Fibroblast of the conjunctiva (primary cell): Measurements from ENCODE around the gene SLC66A3.

Experiments used
- DNase-seq: peaks from one replicate; pipeline ENCODE4 v3.0.0-alpha.2; 2010; ENCODE audit warnings: low read depth

The SLC66A3 gene

DNA sequence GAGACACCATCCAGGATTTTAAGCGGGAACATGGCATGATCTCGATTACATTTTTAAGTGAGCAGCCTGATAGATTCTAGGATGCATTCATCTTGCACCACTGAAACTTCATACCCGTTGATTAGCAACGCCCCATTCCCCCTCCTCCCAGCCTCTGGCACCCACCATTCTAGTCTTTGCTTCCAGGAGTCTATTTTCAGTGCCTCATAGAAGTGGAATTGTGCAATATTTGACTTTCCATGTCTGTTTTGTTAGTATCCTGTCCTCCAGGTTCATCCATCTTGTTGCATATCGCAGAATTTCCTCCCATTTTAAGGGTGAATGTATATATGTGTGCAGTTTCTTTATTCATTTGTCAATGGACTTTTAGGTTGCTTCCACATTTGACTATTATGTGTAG lies 20.9 kb upstream of the SLC66A3 start:
- no peak for DNase-seq

- DNase-seq: no peak
Observed at GRCh38 chr2:11140492-11140891, 14.8 kb upstream of the SLC66A3 start.

GRCh38 chr2:11141319-11141718 lies 13.9 kb upstream of the SLC66A3 start:
- no peak for DNase-seq

DNA sequence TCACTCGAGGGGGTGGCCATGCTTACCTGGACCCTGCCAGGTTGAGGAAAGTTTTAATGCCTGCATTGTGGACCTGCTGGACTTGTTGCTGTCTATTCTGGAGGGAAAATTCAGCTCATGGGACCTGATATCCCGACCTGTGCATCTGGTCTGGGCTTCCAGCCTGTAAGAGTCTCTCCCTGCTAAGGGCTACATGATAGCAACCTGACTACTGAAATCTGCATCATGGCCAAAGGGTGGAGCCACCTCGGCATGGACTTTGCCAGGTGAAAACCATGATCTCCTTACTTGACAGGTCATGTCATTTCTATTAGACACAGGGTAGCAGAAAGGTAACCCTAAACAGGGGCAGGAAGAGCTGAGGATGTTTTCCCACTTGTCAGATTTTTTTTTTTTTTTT lies 12.9 kb upstream of the SLC66A3 start:
- no peak for DNase-seq

DNA sequence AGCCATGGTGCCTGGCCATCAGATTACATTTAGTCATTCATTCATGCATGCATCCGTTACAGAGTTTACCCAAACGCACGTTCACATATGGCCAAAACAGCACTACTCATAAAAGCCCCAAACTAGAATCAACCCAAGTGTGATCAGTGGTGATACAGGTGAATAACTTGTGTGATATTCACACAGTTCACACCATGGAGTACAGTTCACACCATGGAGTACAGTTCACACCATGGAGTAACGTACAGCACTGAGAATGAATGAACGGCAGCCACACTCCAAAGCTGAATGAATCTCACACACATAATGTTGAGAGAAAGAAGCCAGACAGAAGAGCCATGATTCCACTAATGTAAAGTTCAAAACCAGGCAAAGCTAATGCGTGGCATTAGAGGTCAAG lies 12.3 kb upstream of the SLC66A3 start:
- DNase-seq: no peak

GRCh38 chr2:11144077-11144737 lies 11.1 kb upstream of the SLC66A3 start:
- DNase-seq: no peak

GRCh38 chr2:11144738-11145079 lies 10.6 kb upstream of the SLC66A3 start:
- no peak for DNase-seq

GRCh38 chr2:11145350-11145749 lies 9.9 kb upstream of the SLC66A3 start:
- no peak for DNase-seq

DNA sequence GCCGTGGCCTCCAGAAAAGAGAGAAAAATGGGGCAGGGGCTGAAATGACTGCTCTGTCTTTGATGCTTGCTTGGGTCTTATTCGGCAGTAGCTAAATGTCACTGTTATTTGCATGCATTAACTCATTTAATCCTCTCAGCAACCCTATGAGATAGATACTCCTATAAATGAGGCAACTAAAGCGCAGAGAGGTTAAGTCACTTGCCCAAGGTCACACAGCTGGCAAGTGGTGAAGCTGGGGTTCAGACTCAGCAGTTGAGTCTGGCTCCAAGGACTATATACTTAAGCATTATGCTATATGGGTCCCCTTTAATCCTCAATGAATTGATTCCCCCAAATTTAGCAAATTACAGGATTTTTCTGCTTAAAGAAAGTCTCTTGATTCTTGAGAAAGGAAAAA lies 9.2 kb upstream of the SLC66A3 start:
- no peak for DNase-seq

DNA sequence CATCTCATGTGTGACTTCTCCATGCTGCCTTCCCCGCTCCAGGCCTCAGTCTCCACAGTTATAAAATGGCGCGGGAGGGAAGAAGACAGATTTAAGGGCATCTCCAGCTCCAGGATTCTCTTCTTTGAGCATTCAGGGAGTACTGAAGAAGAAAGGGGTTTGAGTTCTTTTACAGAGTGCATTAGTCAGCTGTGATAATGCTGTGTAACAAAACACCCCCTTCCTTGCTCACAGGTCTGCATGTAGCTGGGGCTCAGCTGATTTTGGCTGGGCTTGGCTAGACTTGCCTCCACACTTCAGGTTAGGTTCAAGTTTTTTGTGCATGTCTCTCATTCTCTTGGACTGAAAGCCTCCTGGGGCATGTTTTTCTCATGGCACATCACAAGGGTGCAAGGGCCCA lies 8.0 kb upstream of the SLC66A3 start:
- no peak for DNase-seq

- DNase-seq: no peak
Observed at GRCh38 chr2:11152591-11152990, 2.7 kb upstream of the SLC66A3 start.

DNA sequence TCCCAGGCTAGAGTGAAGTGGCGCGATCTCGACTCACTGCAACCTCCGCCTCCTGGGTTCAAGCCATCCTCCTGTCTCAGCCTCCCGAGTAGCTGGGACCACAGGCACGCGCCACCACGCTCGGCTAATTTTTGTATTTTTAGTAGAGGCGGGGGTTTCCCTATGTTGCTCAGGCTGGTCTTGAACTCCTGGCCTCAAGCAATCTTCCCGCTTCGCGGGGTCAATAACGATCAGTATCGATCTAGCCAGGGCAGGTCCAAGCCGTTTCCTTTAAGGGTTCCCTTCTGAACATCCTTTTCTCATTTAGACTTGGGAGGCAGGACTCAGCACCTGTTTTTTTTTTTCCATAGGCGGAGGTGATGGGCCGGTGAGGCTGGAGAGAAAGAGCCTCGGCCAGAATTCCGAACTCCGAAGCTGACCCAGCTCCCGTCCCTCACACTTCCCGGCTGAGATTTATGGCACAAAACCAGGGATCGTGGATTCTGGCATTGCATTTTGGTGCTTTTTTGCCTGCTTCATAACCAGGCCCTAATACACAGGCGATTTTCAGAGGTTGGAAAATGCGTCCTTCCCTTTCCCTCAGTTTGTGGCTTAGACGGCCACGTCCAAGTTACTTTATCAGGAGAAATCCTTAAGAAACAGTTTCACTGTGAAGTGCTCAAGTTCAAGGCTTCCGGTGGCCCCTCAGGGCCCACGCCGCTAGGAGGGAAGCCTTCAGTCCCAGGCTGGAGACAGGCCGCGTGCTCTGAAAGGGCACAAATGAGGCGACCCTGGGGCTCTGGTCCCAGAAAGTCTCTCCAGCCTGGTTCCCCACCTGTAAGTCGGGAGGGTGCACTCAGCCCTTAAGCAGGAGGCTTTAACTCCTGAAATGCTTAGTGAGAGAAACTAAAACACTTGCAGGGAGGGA lies 998 bp upstream of the SLC66A3 start:
- no peak for DNase-seq

- DNase-seq: peak; percentile 95
Observed at GRCh38 chr2:11154923-11155380, 315 bp upstream of the SLC66A3 start.

- DNase-seq: no peak
Observed at GRCh38 chr2:11156396-11157075, 1.3 kb downstream of the SLC66A3 start.

- no peak for DNase-seq
Observed at GRCh38 chr2:11157296-11157695, 2.0 kb downstream of the SLC66A3 start.

DNA sequence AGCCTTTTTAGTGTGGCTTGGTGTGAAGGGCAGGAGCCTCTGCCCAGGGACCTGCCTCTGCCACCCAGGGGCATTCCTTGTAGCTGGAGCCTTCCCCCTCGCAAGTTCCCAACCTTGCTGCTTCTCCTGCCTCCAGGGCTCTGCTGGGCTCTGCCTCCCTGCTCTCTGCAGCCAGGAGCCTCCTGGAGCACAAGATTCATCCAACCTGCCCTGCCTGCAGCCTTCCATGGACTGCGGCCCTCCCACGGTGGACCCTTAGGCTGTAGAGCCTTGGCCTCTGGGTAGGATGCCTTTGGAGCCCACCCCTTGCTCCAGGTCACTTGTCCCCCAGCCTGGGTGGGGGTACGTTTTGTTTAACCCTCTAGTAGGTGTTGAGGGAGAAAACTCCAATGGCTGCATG lies 2.5 kb downstream of the SLC66A3 start:
- DNase-seq: no peak

GRCh38 chr2:11158916-11159573 lies 3.8 kb downstream of the SLC66A3 start:
- DNase-seq: no peak

GRCh38 chr2:11159574-11160170 lies 4.4 kb downstream of the SLC66A3 start:
- DNase-seq: no peak

DNA sequence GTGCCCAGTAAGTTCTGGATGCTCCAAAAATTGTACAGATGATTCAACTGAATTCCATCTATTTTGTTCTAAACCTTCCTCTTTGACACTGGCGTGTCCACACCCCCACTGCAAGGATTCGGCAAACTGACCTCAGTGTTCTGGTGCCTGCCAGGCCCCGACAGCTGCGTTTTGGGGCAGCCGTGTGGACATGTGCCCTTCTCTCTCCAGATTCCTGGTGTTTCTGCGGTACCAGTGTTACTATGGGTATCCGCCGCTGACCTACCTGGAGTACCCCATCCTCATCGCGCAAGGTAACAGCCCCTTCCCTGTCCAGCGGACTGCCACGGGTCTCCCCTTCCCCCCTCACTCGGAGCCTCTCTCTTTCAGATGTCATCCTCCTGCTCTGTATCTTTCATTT lies 5.0 kb downstream of the SLC66A3 start:
- DNase-seq: no peak

DNA sequence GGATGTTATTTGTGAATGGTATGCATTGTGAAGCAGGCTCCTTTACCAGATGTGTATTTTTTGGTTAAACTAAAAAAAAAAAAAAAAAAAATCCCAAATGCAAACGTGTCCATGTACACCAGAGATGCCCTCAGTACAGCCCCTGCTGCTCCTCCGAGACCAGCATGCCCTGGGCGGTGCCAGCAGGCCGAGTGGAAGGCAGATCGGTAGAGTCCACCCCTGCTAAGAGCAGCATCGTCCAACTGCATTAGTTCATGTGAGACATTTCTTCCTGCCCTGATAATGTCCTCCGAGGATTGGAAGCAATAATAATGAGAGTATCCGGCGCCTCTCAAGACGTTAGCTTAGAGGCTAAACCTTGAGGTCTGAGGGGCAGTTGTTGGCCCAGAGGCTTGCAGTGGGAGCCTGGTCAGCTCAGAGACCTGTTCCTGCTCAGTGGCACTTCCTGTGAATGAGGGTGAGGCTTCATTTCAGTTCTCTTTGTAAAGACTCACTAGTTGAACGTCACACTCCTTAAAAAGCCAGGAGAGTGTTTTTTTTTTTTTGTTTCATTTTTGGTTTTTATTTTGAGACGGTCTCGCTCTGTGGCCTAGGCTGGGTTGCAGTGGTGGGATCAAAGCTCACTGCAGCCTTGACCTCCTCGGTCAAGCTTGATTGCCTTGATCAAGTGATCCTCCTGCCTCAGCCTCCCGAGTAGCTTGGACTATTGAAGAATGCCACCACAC lies 5.6 kb downstream of the SLC66A3 start:
- no peak for DNase-seq

DNA sequence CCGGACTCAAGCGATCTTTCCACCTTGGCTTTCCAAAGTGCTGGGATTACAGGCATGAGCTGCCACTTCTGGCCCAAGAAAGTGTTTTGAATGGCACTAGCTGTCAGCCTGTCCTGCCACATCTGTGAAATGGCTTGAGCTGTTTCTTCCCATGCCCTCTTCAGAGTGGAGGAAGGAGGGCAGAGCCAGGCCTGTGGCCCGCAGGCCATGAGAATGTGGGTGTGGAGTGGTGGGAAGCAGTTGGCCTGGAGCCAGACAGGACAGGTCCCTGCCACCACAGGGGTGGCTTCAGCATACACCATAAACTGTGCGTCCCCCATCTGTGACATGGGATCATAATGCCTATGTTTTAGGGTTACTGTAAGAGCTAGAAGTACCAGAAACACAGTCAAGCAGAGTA lies 6.5 kb downstream of the SLC66A3 start:
- DNase-seq: no peak
